Endometrium (tissue), 2 donors: ENCODE results near the gene CFAP119.
"Not testable (repeated sequence)": the region's sequence is repeated elsewhere in the genome, so short reads cannot be mapped to it uniquely, and the experiment has no call there.

Source experiments
- FAIRE-seq: peaks from 2 replicates; lab custom pipeline; 2012; peaks lifted over from hg19 to GRCh38; lab: Jason Lieb, UNC
- donor health status: control.
- donor health status: control.

The CFAP119 gene

DNA sequence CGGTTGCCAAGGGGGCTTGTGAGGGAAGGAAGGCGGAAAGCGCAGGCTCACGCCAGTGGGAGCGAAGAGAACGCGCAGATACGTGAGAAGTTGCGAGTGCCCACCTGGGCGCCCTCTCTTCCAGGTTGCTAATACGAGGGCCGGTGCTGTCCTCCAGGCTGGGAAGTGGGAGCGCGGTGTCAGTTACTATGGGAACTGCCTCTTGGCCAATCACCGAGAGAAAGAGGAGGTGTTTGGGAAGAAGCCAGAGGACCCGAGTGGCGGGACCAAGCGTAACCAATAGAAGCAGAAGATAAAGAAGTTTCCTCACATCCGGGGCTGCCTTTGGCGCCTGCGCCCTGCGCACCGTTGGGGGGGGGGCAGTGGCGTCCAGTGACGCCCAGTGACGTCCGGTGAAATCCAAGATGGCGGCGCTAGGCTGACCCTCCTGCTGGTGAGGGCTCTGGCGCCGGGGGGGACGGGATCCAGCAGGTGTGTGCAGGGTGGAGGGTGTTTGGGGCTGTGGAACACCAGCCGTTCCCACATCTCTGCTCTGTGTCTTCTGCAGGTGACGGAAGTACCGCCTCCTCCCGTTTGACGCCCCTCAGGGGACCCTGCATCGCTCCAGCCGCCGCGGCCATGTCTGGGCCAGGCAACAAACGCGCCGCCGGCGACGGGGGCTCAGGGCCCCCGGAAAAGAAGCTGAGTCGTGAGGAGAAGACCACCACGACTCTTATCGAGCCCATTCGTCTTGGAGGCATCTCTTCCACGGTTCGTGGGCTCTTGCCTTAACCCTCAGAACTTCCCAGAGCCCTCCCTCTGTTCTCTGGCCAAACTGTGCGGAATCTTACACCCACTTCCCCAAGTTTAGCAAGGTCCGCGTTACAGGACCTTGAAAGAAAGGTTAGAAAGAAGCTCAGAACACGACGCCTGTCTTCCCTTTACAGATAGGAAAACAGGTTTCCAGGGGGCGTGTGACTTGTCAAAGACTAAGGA is at the start of gene CFAP119, which contains the start of gene RNF40:
Gene CFAP119, minus strand, starts transcription at position 135 of the 975 bp plus-strand sequence. CDS start 314 bp downstream, outside the sequence.
Gene RNF40, plus strand, starts transcription at position 395 of the 975 bp plus-strand sequence. Its CDS starts 224 bp downstream, at position 619.
- FAIRE-seq = peak; percentile 96

DNA sequence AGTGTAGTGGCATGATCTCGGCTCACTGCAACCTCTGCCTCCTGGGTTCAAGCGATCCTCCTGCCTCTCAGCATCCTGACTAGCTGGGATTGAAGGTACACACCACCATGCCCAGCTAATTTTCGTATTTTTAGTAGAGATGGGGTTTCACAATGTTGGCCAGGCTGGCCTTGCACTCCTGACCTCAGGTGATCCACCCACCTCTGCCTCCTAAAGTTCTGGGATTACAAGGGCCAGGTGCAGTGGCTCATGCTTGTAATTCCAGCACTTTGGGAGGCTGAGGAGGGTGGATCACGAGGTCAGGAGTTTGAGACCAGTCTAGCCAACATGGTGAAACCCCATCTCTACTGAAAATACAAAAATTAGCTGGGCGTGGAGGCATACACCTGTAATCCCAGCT is 47.8 kb upstream of the CFAP119 start:
- not testable (repeated sequence) for FAIRE-seq

DNA sequence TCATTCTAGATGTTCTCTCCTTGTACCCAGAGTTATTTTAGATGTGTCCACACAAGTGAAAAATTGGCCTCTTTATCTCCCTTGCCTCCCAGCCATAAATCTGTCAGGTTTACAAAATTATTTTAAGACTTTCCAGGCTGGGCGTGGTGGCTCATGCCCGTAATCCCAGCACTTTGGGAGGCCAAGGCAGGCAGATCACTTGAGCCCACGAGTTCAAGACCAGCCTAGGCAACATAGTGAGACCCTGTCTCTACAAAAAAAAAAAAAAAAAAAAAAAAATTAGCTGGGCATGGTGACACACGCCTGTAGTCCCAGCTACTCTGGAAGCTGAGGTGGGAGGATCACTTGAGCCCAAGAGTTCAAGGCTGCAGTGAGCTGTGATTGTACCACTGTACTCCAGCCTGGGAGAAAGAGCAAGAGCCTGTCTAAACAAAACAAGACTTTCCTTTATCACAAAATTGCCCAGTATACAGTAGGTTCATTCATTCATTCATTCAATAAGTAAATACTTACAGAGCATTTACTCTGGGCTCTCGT is 47.1 kb upstream of the CFAP119 start:
- not testable (repeated sequence) for FAIRE-seq

- no peak for FAIRE-seq
These were observed 46.3 kb upstream of the CFAP119 start for GRCh38 chr16:30808146-30808545.

- FAIRE-seq = no peak
These were observed 43.7 kb upstream of the CFAP119 start for GRCh38 chr16:30805370-30806169.

DNA sequence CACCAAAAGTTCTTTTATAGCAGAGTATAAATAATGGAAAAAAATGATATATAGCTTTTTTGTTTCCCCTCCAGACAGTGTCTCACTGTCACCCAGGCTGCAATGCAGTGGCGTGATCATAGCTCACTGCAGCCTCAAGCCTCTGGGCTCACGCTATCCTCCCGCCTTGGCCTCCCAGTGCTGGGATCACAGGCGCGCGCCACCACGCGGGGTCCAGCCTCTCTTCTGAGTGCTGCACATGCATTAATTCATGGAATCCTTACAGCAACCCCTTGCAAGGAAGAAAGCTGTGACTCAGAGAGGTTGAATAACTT is 43.2 kb upstream of the CFAP119 start:
- FAIRE-seq = no peak

GRCh38 chr16:30802936-30803335 is 41.1 kb upstream of the CFAP119 start:
- FAIRE-seq = no peak

DNA sequence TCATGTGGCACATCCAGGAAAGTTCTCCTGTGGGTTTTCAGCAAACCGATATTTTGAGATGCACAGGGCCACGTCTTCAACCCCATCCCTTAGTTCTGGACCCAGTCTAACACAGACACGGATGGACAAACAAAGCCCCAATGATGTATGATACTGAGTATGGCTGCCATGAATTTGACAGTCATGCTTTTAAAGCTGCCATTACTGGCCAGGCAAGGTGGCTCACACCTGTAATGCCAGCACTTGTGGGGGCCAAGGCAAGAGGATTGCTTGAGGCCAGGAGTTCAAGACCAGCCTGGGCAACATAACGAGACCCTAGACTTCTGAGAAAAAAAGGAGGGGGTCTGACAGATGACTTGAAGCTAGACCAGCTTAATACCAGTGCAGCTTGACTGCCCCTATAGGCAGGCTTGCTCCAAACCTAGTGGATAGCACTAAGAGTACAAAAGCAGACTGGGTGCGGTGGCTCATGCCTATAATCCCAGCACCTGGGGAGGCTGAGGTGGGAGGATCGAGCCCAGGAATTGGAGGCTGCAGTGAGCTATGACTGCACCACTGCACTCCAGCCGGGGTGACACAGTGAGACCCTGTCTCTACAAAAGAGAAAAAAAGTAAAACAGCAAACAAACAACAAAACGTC is 35.9 kb upstream of the CFAP119 start:
- no peak for FAIRE-seq

GRCh38 chr16:30794634-30795033 is 32.8 kb upstream of the CFAP119 start:
- no peak for FAIRE-seq

- no peak for FAIRE-seq
These were observed 31.7 kb upstream of the CFAP119 start for GRCh38 chr16:30793508-30794069.

GRCh38 chr16:30787613-30788378 is 25.9 kb upstream of the CFAP119 start:
- no peak for FAIRE-seq

DNA sequence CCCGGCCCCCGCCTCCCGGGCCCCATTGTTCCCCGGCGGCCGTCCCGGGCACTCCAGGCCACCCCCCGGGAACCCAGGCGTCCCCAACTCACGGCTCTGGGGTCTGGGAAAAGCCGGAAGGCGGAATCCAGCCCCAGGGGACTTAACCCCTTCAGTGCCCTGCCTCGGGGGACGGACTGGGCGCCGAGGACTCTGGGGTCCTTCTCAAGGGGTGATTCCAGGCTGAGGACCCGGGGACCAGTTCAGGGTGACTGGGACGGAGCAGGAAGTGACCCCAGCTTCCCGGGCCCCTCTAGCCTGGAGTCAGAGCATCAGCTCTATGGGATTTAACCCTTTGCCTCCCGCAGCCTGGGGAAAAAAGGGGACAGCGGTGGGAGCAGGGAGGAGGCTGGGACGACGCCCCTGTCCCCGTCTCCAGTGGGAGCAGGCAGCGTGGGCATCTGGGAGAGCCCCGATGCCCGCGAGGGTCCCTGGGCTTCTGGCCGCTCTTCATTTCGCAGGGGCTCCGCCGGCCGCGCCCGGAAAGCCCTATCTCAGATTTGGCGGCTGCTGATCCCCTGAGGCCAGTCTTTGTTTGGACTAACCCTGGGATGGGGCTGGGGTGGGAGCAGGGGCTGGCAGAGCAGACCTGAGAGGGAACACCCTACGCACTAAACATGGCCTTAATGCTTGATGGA is 25.2 kb upstream of the CFAP119 start, which contains the start of gene ZNF629:
Gene ZNF629, minus strand, starts transcription at position 270 of the 677 bp plus-strand sequence. CDS start 2,723 bp downstream, outside the sequence.
- FAIRE-seq = no peak

- FAIRE-seq = no peak
These were observed 24.5 kb upstream of the CFAP119 start for GRCh38 chr16:30786115-30786935.

- FAIRE-seq = no peak
These were observed 23.6 kb upstream of the CFAP119 start for GRCh38 chr16:30785126-30786106.

GRCh38 chr16:30784215-30784614 is 22.4 kb upstream of the CFAP119 start:
- FAIRE-seq = no peak

DNA sequence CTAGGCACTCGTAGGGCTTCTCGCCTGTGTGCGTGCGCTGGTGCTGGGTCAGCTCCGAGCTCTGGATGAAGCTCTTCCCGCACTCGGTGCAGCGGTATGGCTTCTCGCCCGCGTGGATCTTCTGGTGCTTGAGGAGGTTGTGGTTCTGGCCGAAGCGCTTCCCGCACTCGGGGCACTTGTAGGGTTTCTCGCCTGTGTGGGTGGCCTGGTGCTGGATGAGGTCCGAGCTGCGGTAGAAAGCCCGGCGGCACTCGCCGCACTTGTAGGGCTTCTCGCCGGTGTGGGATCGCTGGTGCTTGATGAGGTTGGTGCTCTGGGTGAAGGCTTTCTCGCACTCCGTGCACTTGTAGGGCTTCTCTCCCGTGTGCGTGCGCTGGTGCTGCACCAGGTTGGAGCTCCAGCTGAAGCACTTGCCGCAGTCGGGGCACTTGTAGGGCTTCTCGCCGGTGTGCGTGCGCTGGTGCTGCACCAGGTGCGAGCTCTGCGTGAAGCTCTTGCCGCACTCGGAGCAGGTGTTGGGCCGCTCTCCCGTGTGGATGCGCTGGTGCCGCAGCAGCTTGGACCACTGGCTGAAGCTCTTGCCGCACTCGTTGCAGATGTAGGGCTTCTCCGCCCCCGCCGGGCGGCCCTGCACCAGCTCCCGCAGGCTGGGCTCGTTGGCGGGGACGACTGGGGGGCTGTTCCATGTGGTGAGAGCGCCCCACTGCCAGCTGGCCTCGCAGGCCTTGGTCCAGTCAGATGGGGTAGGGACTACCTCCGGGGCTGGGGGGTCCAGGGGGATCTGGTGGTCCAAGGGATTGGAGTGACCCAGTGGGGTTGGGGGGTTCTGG is 21.6 kb upstream of the CFAP119 start:
- FAIRE-seq = no peak
